ENCODE results near the gene MCC.

The MCC gene

DNA sequence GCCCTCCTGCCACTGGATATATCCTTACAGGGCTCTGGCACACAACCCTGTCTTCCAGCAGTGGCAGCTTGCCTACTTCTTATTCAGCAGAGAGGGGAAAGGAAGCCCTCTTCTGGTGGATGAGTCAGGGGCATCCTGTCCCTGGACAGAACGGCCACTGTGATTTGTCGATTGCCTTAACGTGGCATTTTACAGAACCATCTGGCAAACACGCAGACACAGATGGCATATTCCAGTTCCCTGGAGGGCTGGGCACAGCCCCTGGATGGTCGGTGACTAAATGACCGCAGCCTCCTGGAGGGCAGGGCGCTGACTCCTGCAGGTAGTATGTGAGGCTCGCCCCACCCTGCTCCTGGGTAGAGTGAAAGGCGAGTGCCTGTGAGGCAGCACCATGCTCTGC lies 449.5 kb downstream of the MCC start:
- Histone ChIP-seq H3K9me3 (ENCODE audit: control insufficient read depth, insufficient read depth, low read depth, low read length) (no peaks in the 10 kb centered on the region), H3K27ac (ENCODE audit: extremely low read depth, low read depth, low read length) (no peak overlapping the region), H3K4me3 (ENCODE audit: low read depth, low read length) (no peak overlapping the region), H3K4me1 (ENCODE audit: control insufficient read depth, insufficient read depth, low read length) (no peaks in the 10 kb centered on the region), H3K36me3 (ENCODE audit: control insufficient read depth in 2 of 2, insufficient read depth in 1 of 2, low read length in 2 of 2) (peaks cover 4 to 48% of the 10 kb centered on the region in 2 experiments; a peak in 2 of 3 replicates)
- ChIA-PET POLR2A (no interaction called here), CTCF (no interaction called here)
- no peak for TF ChIP-seq GLI4 (tag by site-specific recombination; IDR thresholded peaks at IDR 0.05)
- TF ChIP-seq ZNF544 (tag by site-specific recombination; IDR thresholded peaks at IDR 0.05) = no peak
- no peak for TF ChIP-seq KLF7 (tag by site-specific recombination; IDR thresholded peaks at IDR 0.05; ENCODE audit: borderline replicate concordance)
- TF ChIP-seq ZFP3 (tag by site-specific recombination; IDR thresholded peaks at IDR 0.05; ENCODE audit: low read depth) = no peak
- no peak for TF ChIP-seq ZNF2 (tag by site-specific recombination; IDR thresholded peaks at IDR 0.05)
- no peak for TF ChIP-seq ZBTB48 (tag by site-specific recombination; IDR thresholded peaks at IDR 0.05)
- TF ChIP-seq ZNF610 (tag by site-specific recombination; IDR thresholded peaks at IDR 0.05; ENCODE audit: borderline replicate concordance) = no peak
- TF ChIP-seq SETDB1 (IDR thresholded peaks at IDR 0.05; ENCODE audit: insufficient read length, low read length) = no peak
- TF ChIP-seq, protein P1, sequence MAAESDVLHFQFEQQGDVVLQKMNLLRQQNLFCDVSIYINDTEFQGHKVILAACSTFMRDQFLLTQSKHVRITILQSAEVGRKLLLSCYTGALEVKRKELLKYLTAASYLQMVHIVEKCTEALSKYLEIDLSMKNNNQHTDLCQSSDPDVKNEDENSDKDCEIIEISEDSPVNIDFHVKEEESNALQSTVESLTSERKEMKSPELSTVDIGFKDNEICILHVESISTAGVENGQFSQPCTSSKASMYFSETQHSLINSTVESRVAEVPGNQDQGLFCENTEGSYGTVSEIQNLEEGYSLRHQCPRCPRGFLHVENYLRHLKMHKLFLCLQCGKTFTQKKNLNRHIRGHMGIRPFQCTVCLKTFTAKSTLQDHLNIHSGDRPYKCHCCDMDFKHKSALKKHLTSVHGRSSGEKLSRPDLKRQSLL (tag by site-specific recombination; IDR thresholded peaks at IDR 0.05) = no peak

DNA sequence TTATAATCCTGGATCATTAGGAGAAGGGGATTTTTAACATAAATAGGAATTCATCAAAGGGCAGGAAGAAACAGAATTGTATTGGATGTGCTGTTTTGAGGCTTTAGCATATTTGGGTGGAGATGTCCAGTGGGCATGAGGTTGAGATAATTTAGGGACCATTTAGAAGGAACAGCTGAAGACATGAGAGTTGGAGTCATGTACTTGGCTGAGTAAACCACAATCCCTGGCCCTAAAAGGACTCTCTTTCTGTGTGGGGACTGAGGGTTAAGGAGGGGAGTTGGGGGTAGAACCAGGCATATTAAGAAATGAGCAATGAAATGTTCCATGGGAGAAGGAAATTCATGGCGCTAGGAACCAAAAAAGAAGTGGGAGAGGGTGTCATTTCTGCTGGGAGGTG lies 450.1 kb downstream of the MCC start:
- ChIA-PET POLR2A (no interaction called here), CTCF (no interaction called here)

DNA sequence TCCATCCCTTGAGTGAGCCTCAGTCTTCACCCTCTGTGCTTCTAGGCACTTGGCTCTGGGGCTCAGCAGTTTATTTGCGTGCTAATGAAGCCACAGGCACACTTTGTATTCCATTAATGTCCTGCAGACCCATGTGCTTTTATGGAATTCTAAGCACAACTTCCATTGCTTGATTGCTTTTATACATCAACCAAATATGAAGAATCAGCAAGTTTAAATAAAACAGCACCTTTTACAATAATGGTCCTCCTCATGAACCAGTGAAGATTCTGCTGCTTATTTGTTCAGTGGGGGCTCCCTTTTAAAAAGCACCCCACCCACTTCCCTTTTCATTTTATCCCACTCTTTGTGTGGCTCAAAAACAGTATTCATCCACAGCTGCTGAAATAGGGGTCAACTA lies 451.4 kb downstream of the MCC start:
- ChIA-PET POLR2A (no interaction called here), CTCF (interaction anchor here (1.0 kb wide), 1 partner anchor 575 kb away, joined by 3 read pairs; no protein-coding TSS in a partner anchor)
- Histone ChIP-seq H3K9me3 (ENCODE audit: control insufficient read depth, insufficient read depth, low read depth, low read length) (no peaks in the 10 kb centered on the region), H3K27ac (ENCODE audit: extremely low read depth, low read depth, low read length) (no peak overlapping the region), H3K4me1 (ENCODE audit: control insufficient read depth, insufficient read depth, low read length) (no peaks in the 10 kb centered on the region), H3K36me3 (ENCODE audit: control insufficient read depth in 2 of 2, insufficient read depth in 1 of 2, low read length in 2 of 2) (peaks cover 0 to 39% of the 10 kb centered on the region in 2 experiments; a peak in 2 of 3 replicates), H3K4me3 (ENCODE audit: low read depth, low read length) (no peak overlapping the region)
- TF ChIP-seq, protein P2, sequence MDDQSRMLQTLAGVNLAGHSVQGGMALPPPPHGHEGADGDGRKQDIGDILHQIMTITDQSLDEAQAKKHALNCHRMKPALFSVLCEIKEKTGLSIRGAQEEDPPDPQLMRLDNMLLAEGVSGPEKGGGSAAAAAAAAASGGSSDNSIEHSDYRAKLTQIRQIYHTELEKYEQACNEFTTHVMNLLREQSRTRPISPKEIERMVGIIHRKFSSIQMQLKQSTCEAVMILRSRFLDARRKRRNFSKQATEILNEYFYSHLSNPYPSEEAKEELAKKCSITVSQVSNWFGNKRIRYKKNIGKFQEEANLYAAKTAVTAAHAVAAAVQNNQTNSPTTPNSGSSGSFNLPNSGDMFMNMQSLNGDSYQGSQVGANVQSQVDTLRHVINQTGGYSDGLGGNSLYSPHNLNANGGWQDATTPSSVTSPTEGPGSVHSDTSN (CRISPR knock-in tag; IDR thresholded peaks at IDR 0.05) = no peak
- TF ChIP-seq ZSCAN30 (tag by site-specific recombination; IDR thresholded peaks at IDR 0.05) = no peak
- TF ChIP-seq ZNF366 (tag by site-specific recombination; conservative IDR thresholded peaks at IDR 0.05) = no peak
- no peak for TF ChIP-seq ZNF549 (tag by site-specific recombination; IDR thresholded peaks at IDR 0.05)
- TF ChIP-seq ZNF292 (tag by site-specific recombination; IDR thresholded peaks at IDR 0.05; ENCODE audit: borderline replicate concordance, low read depth) = no peak
- no peak for TF ChIP-seq ZNF624 (tag by site-specific recombination; IDR thresholded peaks at IDR 0.05)
- TF ChIP-seq ZNF473 (tag by site-specific recombination; IDR thresholded peaks at IDR 0.05) = no peak
- no peak for TF ChIP-seq ZNF335 (tag by site-specific recombination; conservative IDR thresholded peaks at IDR 0.05)
- TF ChIP-seq KLF1 (tag by site-specific recombination; IDR thresholded peaks at IDR 0.05) = no peak
- no peak for TF ChIP-seq EGR2 (tag by site-specific recombination; IDR thresholded peaks at IDR 0.05; ENCODE audit: low read depth)
- TF ChIP-seq, protein P3, sequence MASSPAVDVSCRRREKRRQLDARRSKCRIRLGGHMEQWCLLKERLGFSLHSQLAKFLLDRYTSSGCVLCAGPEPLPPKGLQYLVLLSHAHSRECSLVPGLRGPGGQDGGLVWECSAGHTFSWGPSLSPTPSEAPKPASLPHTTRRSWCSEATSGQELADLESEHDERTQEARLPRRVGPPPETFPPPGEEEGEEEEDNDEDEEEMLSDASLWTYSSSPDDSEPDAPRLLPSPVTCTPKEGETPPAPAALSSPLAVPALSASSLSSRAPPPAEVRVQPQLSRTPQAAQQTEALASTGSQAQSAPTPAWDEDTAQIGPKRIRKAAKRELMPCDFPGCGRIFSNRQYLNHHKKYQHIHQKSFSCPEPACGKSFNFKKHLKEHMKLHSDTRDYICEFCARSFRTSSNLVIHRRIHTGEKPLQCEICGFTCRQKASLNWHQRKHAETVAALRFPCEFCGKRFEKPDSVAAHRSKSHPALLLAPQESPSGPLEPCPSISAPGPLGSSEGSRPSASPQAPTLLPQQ (tag by site-specific recombination; IDR thresholded peaks at IDR 0.05) = no peak
- no peak for TF ChIP-seq ZNF658 (tag by site-specific recombination; IDR thresholded peaks at IDR 0.05)
- TF ChIP-seq ZNF654 (tag by site-specific recombination; IDR thresholded peaks at IDR 0.05; ENCODE audit: low read depth) = no peak
- no peak for TF ChIP-seq GLI2 (tag by site-specific recombination; IDR thresholded peaks at IDR 0.05; ENCODE audit: borderline replicate concordance, low read depth)
- TF ChIP-seq ZNF24 (tag by site-specific recombination; IDR thresholded peaks at IDR 0.05) = no peak

More for the DNA sequence above, 450.1 kb downstream of the MCC start:
- Histone ChIP-seq H3K4me1 (ENCODE audit: control insufficient read depth, insufficient read depth, low read length) (no peaks in the 10 kb centered on the region), H3K4me3 (ENCODE audit: low read depth, low read length) (no peak overlapping the region), H3K27ac (ENCODE audit: extremely low read depth, low read depth, low read length) (no peak overlapping the region), H3K36me3 (ENCODE audit: control insufficient read depth in 2 of 2, insufficient read depth in 1 of 2, low read length in 2 of 2) (peaks cover 4 to 42% of the 10 kb centered on the region in 2 experiments; a peak in 2 of 3 replicates), H3K9me3 (ENCODE audit: control insufficient read depth, insufficient read depth, low read depth, low read length) (no peaks in the 10 kb centered on the region)
- TF ChIP-seq ZNF335 (tag by site-specific recombination; conservative IDR thresholded peaks at IDR 0.05) (no peak), ZNF701 (tag by site-specific recombination; IDR thresholded peaks at IDR 0.05) (no peak), ZNF585B (tag by site-specific recombination; IDR thresholded peaks at IDR 0.05) (no peak), ZNF266 (tag by site-specific recombination; IDR thresholded peaks at IDR 0.05; ENCODE audit: low read depth) (no peak)
